ENCODE data around the gene MC4R. TPM values are rescaled to one million over a fixed set of nuclear protein-coding genes. Genes with fewer than 3 reads are reported as not detected.

MC4R gene
- total RNA-seq, 2 donors from 2014 or later: not detected

DNA sequence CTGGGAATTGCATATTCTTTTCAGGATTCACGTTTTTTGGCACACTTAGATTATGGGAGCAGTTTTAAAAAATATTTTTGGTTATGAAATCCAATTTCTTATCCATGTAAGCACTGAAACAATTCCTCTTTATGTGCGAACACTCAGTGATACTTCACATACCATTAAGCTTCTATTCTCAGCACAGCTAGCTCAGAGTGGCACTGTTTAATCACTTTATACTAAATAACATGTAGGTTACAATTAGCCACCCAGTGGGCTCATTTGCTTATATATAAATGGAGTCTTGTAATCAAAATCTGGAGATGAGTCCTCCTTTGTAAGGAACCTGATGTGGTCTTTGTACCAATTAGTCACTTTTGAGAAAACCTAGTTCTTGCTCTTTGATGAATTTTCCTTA is 11.3 kb upstream of the MC4R start:
- Mint-ChIP-seq H3K36me3 (ENCODE audit: low read depth) (no peaks in the 10 kb centered on the region), H3K27ac (no peak overlapping the region), H3K27me3 (ENCODE audit: insufficient read depth) (no peaks in the 10 kb centered on the region), H3K4me3 (no peak overlapping the region), H3K9me3 (no peaks in the 10 kb centered on the region), H3K4me1 (no peaks in the 10 kb centered on the region)
- TF ChIP-seq, protein P1, sequence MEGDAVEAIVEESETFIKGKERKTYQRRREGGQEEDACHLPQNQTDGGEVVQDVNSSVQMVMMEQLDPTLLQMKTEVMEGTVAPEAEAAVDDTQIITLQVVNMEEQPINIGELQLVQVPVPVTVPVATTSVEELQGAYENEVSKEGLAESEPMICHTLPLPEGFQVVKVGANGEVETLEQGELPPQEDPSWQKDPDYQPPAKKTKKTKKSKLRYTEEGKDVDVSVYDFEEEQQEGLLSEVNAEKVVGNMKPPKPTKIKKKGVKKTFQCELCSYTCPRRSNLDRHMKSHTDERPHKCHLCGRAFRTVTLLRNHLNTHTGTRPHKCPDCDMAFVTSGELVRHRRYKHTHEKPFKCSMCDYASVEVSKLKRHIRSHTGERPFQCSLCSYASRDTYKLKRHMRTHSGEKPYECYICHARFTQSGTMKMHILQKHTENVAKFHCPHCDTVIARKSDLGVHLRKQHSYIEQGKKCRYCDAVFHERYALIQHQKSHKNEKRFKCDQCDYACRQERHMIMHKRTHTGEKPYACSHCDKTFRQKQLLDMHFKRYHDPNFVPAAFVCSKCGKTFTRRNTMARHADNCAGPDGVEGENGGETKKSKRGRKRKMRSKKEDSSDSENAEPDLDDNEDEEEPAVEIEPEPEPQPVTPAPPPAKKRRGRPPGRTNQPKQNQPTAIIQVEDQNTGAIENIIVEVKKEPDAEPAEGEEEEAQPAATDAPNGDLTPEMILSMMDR (conservative IDR thresholded peaks at IDR 0.05): no peak
- no peak overlapping the region for H3K27ac ChIP-seq (ENCODE audit: low read depth, low read length)
- H3K36me3 ChIP-seq (ENCODE audit: control insufficient read depth, insufficient read depth, low read length): no peaks in the 10 kb centered on the region
- H3K27me3 ChIP-seq (ENCODE audit: control insufficient read depth, insufficient read depth, low read length, poor library complexity, severe bottlenecking): no peaks in the 10 kb centered on the region
- H3K4me3 ChIP-seq (ENCODE audit: low read length): no peak overlapping the region
- H3K9me3 ChIP-seq (ENCODE audit: control insufficient read depth, low read length): no peaks in the 10 kb centered on the region
- H3K4me1 ChIP-seq (ENCODE audit: control insufficient read depth, insufficient read depth, low read length): no peaks in the 10 kb centered on the region
- no peak for DNase-seq
- WGBS, 2 experiments (ENCODE audit: insufficient coverage in 1 of 2, insufficient read length in 1 of 2): 73 to 75% methylated on average over 2 of the region's 2 CpGs
- H3K9ac ChIP-seq (ENCODE audit: extremely low read depth, low read length, poor library complexity, severe bottlenecking): no peak overlapping the region

DNA sequence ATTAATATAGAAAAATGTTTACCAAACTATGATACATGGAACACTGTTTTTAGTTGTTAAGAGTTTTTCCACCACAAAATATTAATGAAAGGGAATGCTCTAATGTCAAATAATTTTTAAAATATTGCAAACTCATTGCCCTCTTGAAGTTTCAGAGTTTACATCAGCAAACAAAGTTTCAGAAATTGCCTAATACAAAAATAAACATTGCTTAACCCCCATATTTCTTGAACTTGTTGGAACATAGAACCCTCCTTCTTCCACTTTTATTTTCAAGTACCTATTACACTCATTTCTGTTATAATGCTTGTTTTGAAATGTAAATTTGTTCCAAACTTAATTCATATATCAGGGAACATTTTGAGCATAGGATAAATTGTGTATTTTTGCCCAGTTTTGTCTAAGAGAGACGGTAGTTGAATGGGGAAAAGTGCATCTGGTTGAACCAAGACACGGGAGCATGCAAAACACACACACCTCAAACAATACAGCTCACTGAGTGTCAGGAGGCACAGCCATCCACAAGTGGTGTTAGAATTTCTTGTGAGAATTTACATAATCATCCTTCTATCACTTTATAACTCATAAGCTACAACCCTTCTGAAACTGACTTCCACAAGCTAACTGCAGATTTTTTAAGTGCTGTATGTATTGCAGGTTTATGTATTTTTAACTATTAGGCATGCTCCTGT is 5.3 kb upstream of the MC4R start:
- no peaks in the 10 kb centered on the region for H3K27me3 ChIP-seq (ENCODE audit: control insufficient read depth, insufficient read depth, low read length, poor library complexity, severe bottlenecking)
- H3K9me3 Mint-ChIP-seq: peaks cover 6% of the 10 kb centered on the region
- no peaks in the 10 kb centered on the region for H3K36me3 ChIP-seq (ENCODE audit: control insufficient read depth, insufficient read depth, low read length)
- H3K4me1 Mint-ChIP-seq: peaks cover 1% of the 10 kb centered on the region
- no peaks in the 10 kb centered on the region for H3K4me1 ChIP-seq (ENCODE audit: control insufficient read depth, insufficient read depth, low read length)
- 88% methylated on average over 2 of the region's 2 CpGs; no CpG with 5 or more reads in 1 of the 2 experiments for WGBS, 2 experiments (ENCODE audit: insufficient coverage in 1 of 2, insufficient read length in 1 of 2)
- H3K9ac ChIP-seq (ENCODE audit: extremely low read depth, low read length, poor library complexity, severe bottlenecking): no peak overlapping the region
- H3K27ac Mint-ChIP-seq: no peak overlapping the region
- no peak overlapping the region for H3K4me3 Mint-ChIP-seq
- no peak for DNase-seq
- no peaks in the 10 kb centered on the region for H3K9me3 ChIP-seq (ENCODE audit: control insufficient read depth, low read length)
- H3K4me3 ChIP-seq (ENCODE audit: low read length): no peak overlapping the region
- no peaks in the 10 kb centered on the region for H3K27me3 Mint-ChIP-seq (ENCODE audit: insufficient read depth)
- no peak overlapping the region for H3K27ac ChIP-seq (ENCODE audit: low read depth, low read length)
- H3K36me3 Mint-ChIP-seq (ENCODE audit: low read depth): no peaks in the 10 kb centered on the region
- TF ChIP-seq, protein P1 (conservative IDR thresholded peaks at IDR 0.05): no peak

- Histone ChIP-seq H3K27me3 (ENCODE audit: control insufficient read depth, insufficient read depth, low read length, poor library complexity, severe bottlenecking) (no peaks in the 10 kb centered on the region), H3K9ac (ENCODE audit: extremely low read depth, low read length, poor library complexity, severe bottlenecking) (no peak overlapping the region), H3K9me3 (ENCODE audit: control insufficient read depth, low read length) (no peaks in the 10 kb centered on the region), H3K4me3 (ENCODE audit: low read length) (no peak overlapping the region), H3K4me1 (ENCODE audit: control insufficient read depth, insufficient read depth, low read length) (no peaks in the 10 kb centered on the region), H3K36me3 (ENCODE audit: control insufficient read depth, insufficient read depth, low read length) (no peaks in the 10 kb centered on the region), H3K27ac (ENCODE audit: low read depth, low read length) (peak overlapping the region; percentile 47)
- Mint-ChIP-seq H3K9me3 (peaks cover 6% of the 10 kb centered on the region), H3K36me3 (ENCODE audit: low read depth) (no peaks in the 10 kb centered on the region), H3K27me3 (ENCODE audit: insufficient read depth) (no peaks in the 10 kb centered on the region), H3K27ac (no peak overlapping the region), H3K4me1 (peaks cover 10% of the 10 kb centered on the region), H3K4me3 (no peak overlapping the region)
- peak; percentile 44 for DNase-seq
- TF ChIP-seq, protein P1 (conservative IDR thresholded peaks at IDR 0.05): no peak
- WGBS, 2 experiments (ENCODE audit: insufficient coverage in 1 of 2, insufficient read length in 1 of 2): 71 to 86% methylated on average over 3 to 4 of the region's 4 CpGs
Measured at GRCh38 chr18:60372132-60372531, 443 bp downstream of the MC4R start.
